CD4-positive, alpha-beta T cell (primary cell): ENCODE results near the gene ASTN2. TPM values are rescaled to one million over a fixed set of nuclear protein-coding genes. Genes with fewer than 3 reads are reported as not detected.

Experiments
- ATAC-seq: fragments of 200-7000 bp; cut with Tn5 transposase; one replicate; pipeline ENCODE4 v1.10.0; 2022; ENCODE audit warnings: mild to moderate bottlenecking; ENCODE audit not compliant: poor library complexity
- CTCF ChIA-PET: fragments of 350-600 bp; sonication (Branson Sonifier 250); formaldehyde crosslinking; loops from one replicate; lab custom pipeline; 2021; ENCODE audit warnings: antibody characterized with exemption, inconsistent platforms; lab: Charles Lee
- POLR2A ChIA-PET: fragments of 350-600 bp; sonication (Branson Sonifier 250); formaldehyde crosslinking; loops from one replicate; lab custom pipeline; 2021; ENCODE audit warnings: antibody characterized with exemption, inconsistent platforms; lab: Charles Lee
- DNase-seq, 14 experiments: peaks; one replicate each; pipeline ENCODE4 v3.0.0-alpha.2; 2013 to 2020; ENCODE audit warnings: mixed read lengths in 2 of 14
- H3K27ac ChIP-seq, 2 donors: one replicate each; pipeline versions ENCODE4 v1.5.1 to v1.7.0; 2013; ENCODE audit warnings: low read length in 2 of 2, low read depth in 1 of 2, mild to moderate bottlenecking in 1 of 2
- H3K27me3 ChIP-seq, 2 experiments: 1 replicate in 1 of 2; 2 replicates in 1 of 2; pipeline versions ENCODE4 v1.6.1 to v1.7.0; 2013; ENCODE audit warnings: low read length in 2 of 2, control low read depth in 1 of 2, mild to moderate bottlenecking in 1 of 2, moderate library complexity in 1 of 2; ENCODE audit not compliant: insufficient read depth in 2 of 2, control insufficient read depth in 1 of 2
- H3K36me3 ChIP-seq: one replicate; pipeline ENCODE4 v1.6.1; 2013; ENCODE audit warnings: low read length, control low read depth; ENCODE audit not compliant: insufficient read depth
- H3K4me1 ChIP-seq: one replicate; pipeline ENCODE4 v1.6.1; 2013; ENCODE audit warnings: low read length, control low read depth; ENCODE audit not compliant: insufficient read depth
- H3K4me3 ChIP-seq: one replicate; pipeline ENCODE4 v1.5.1; 2013; ENCODE audit warnings: mild to moderate bottlenecking, low read length, moderate library complexity
- H3K9me3 ChIP-seq, 2 experiments: 1 replicate in 1 of 2; 2 replicates in 1 of 2; pipeline versions ENCODE4 v1.6.1 to v1.7.0; 2013; ENCODE audit warnings: low read length in 2 of 2, mild to moderate bottlenecking in 2 of 2, control low read depth in 1 of 2, moderate library complexity in 1 of 2; ENCODE audit not compliant: control insufficient read depth in 1 of 2, insufficient read depth in 1 of 2
- H3K27ac Mint-ChIP-seq: one replicate; pipeline ENCODE4 v1.8.0; 2020; ENCODE audit warnings: mixed read lengths
- H3K27me3 Mint-ChIP-seq: one replicate; pipeline ENCODE4 v1.8.0; 2021; ENCODE audit warnings: mixed read lengths
- H3K36me3 Mint-ChIP-seq: one replicate; pipeline ENCODE4 v1.8.0; 2021; ENCODE audit warnings: low read depth, mixed read lengths
- H3K4me1 Mint-ChIP-seq: one replicate; pipeline ENCODE4 v1.8.0; 2021; ENCODE audit warnings: low read depth, mixed read lengths
- H3K4me3 Mint-ChIP-seq: one replicate; pipeline ENCODE4 v1.8.0; 2020; ENCODE audit warnings: mild to moderate bottlenecking, mixed read lengths
- H3K9me3 Mint-ChIP-seq: one replicate; pipeline ENCODE4 v1.8.0; 2020; ENCODE audit warnings: mixed read lengths
- CTCF ChIP-seq: fragments of 200-600 bp; IDR thresholded peaks from one replicate; pipeline ENCODE4 v1.8.0; 2022; ENCODE audit warnings: antibody characterized with exemption, mild to moderate bottlenecking
- intact Hi-C, 2 experiments: fragments of 100-400 bp; cut with DNase I in 1 of 2; cut with micrococcal nuclease in 1 of 2; formaldehyde crosslinking; loops; one replicate each; pipeline versions ENCODE4 v1.15.1 to v1.9.0; 2023 to 2025; cut with DNase I, micrococcal nuclease
- total RNA-seq, 174 experiments: library from RNA in 2 of 174; stranded (reverse) in 2 of 174; gene quantifications; one replicate each; pipeline ENCODE4 v1.2.3 and lab custom pipeline; 2021 to 2026

ASTN2 gene
- total RNA-seq, 2 experiments from 2014 or later = 2.3 to 2.4 TPM

DNA sequence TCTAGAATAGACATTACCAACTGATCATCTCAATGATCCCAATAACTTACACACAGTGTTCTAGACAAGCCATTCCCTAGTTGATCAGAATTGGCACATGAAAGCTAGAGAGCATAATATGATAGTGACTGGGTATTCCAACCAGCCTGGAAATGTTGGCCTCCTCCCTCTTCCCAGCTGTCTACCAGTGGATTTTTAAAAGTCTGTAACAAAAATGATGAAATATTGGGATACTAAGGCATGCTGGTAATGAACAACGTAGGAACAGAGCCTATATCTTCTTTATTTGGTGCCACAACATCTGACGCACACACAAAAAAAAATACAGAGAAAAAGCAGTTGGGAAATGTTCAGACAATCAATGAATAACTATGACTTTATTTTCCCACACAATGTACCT lies 692.9 kb downstream of the ASTN2 start:
- Histone ChIP-seq H3K27ac (no peak overlapping the region), H3K36me3 (no peaks in the 10 kb centered on the region), H3K4me1 (no peaks in the 10 kb centered on the region), H3K4me3 (no peak overlapping the region), H3K27me3 (no peaks in the 10 kb centered on the region), H3K9me3 (no peaks in the 10 kb centered on the region)
- Mint-ChIP-seq H3K27ac (no peak overlapping the region), H3K9me3 (no peaks in the 10 kb centered on the region), H3K27me3 (peaks cover 11% of the 10 kb centered on the region), H3K36me3 (no peaks in the 10 kb centered on the region), H3K4me1 (peaks cover 5% of the 10 kb centered on the region), H3K4me3 (no peak overlapping the region)
- intact Hi-C loops = no loop called here
- no peak for TF ChIP-seq CTCF
- DNase-seq (no peak), ATAC-seq (no peak)
- CTCF ChIA-PET = no interaction called here
- POLR2A ChIA-PET = no interaction called here

- H3K4me3 ChIP-seq = no peak overlapping the region
- H3K36me3 ChIP-seq = no peaks in the 10 kb centered on the region
- Mint-ChIP-seq H3K9me3 (no peaks in the 10 kb centered on the region), H3K27ac (no peak overlapping the region), H3K27me3 (peaks cover 11% of the 10 kb centered on the region), H3K4me1 (peaks cover 8% of the 10 kb centered on the region), H3K36me3 (no peaks in the 10 kb centered on the region), H3K4me3 (no peak overlapping the region)
- H3K27ac ChIP-seq = no peak overlapping the region
- ATAC-seq (no peak), DNase-seq (no peak)
- H3K9me3 ChIP-seq = no peaks in the 10 kb centered on the region
- ChIA-PET POLR2A (no interaction called here), CTCF (no interaction called here)
- TF ChIP-seq CTCF = no peak
- no peaks in the 10 kb centered on the region for H3K27me3 ChIP-seq
- intact Hi-C loops = no loop called here
- no peaks in the 10 kb centered on the region for H3K4me1 ChIP-seq
Measured at GRCh38 chr9:116721411-116721810, 693.4 kb downstream of the ASTN2 start.

DNA sequence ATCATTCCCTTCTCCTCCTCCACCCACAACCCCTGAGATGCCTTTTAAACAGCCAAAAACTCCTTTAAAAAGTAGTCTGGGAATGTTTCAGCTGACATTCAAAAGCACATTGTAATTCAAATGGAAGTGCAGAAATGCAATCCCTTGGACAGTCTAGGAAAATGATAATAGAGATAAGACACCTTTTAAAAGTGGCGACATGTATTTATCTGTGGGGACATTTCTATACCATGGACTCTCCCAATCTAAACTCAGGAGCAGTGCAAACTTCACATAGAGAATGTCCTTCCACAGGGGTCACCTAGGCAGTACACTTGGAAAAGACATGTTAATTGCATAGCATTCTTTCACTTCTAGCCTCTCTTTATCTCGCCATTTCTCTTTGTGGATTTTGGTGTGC lies 694.7 kb downstream of the ASTN2 start:
- no peak for ATAC-seq
- intact Hi-C loops = no loop called here

More for the DNA sequence above, 694.7 kb downstream of the ASTN2 start:
- no peaks in the 10 kb centered on the region for H3K9me3 ChIP-seq
- no peaks in the 10 kb centered on the region for H3K27me3 ChIP-seq
- Mint-ChIP-seq H3K9me3 (no peaks in the 10 kb centered on the region), H3K36me3 (no peaks in the 10 kb centered on the region), H3K27me3 (peaks cover 11% of the 10 kb centered on the region), H3K4me1 (peaks cover 8% of the 10 kb centered on the region), H3K4me3 (no peak overlapping the region), H3K27ac (no peak overlapping the region)
- DNase-seq = no peak
- ChIA-PET POLR2A (no interaction called here), CTCF (no interaction called here)
- H3K4me1 ChIP-seq = no peaks in the 10 kb centered on the region
- H3K4me3 ChIP-seq = no peak overlapping the region
- no peak overlapping the region for H3K27ac ChIP-seq
- H3K36me3 ChIP-seq = no peaks in the 10 kb centered on the region
- no peak for TF ChIP-seq CTCF
